Testis (tissue), 3 donors: ENCODE data around the gene HDGFL2. TPM values are rescaled to one million over a fixed set of nuclear protein-coding genes. Genes with fewer than 3 reads are reported as not detected.

ENCODE experiments used
- DNase-seq: peaks from one replicate; pipeline ENCODE4 v3.0.0-alpha.2; 2019
- H3K27ac ChIP-seq, 2 donors: fragments of 200-600 bp; sonication (generic); one replicate each; pipeline ENCODE4 v1.5.1; 2019
- H3K27me3 ChIP-seq: fragments of 200-600 bp; sonication (generic); one replicate; pipeline ENCODE4 v1.5.1; 2019
- H3K36me3 ChIP-seq: fragments of 200-600 bp; sonication (generic); one replicate; pipeline ENCODE4 v1.5.1; 2017; ENCODE audit warnings: low read depth; ENCODE audit errors: missing control alignments
- H3K4me1 ChIP-seq: fragments of 200-600 bp; sonication (generic); one replicate; pipeline ENCODE4 v1.5.1; 2019
- H3K4me3 ChIP-seq, 2 donors: fragments of 200-600 bp; sonication (generic); one replicate each; pipeline ENCODE4 v1.5.1; 2017 to 2019
- H3K9me3 ChIP-seq: fragments of 200-600 bp; sonication (generic); one replicate; pipeline ENCODE4 v1.5.1; 2017
- POLR2A ChIP-seq: fragments of 450-650 bp; IDR thresholded peaks from one replicate; pipeline ENCODE4 v1.6.1; 2017; ENCODE audit warnings: antibody characterized with exemption, mild to moderate bottlenecking, moderate library complexity
- WGBS, 2 donors: methylation state at CpG; one replicate each; pipeline ENCODE4 v1.1.5; 2018; 5-methylcytosine and 5-hydroxymethylcytosine counted together
- intact Hi-C: fragments of 100-400 bp; cut with DNase I; formaldehyde crosslinking; loops from one replicate; pipeline ENCODE4 v1.15.1; 2023; ENCODE audit warnings: low total_unique reads
- polyA plus RNA-seq: library from polyadenylated mRNA; stranded (reverse); fragments of 350-450 nt; fragmentation: Illumina TruSeq; extraction: RNeasy Lipid Tissue Mini Kit (QIAGEN cat#74804); gene quantifications from one replicate; pipeline ENCODE4 v1.2.3, GENCODE V29; 2014; ENCODE audit warnings: low read depth, low replicate concordance; ENCODE audit not compliant: insufficient read depth
- total RNA-seq, 2 donors: library from RNA; depleted of rRNA; stranded (reverse); fragments of >200 nt; gene quantifications; one replicate each; pipeline ENCODE4 v1.2.3, GENCODE V29; 2016
- TF ChIP-seq, protein P1 (sequence below), 3 experiments: fragments of 450-650 bp in 2 of 3; fragments of 200-600 bp in 1 of 3; sonication (generic) in 1 of 3; IDR thresholded peaks; one replicate each; pipeline ENCODE4 v1.5.1; 2016 to 2019; ENCODE audit warnings: antibody characterized with exemption in 3 of 3, mild to moderate bottlenecking in 2 of 3, moderate library complexity in 1 of 3

The HDGFL2 gene
- total and polyA plus RNA-seq, 3 donors from 2014 or later: 81.4 to 141 (median 95.8) TPM

DNA sequence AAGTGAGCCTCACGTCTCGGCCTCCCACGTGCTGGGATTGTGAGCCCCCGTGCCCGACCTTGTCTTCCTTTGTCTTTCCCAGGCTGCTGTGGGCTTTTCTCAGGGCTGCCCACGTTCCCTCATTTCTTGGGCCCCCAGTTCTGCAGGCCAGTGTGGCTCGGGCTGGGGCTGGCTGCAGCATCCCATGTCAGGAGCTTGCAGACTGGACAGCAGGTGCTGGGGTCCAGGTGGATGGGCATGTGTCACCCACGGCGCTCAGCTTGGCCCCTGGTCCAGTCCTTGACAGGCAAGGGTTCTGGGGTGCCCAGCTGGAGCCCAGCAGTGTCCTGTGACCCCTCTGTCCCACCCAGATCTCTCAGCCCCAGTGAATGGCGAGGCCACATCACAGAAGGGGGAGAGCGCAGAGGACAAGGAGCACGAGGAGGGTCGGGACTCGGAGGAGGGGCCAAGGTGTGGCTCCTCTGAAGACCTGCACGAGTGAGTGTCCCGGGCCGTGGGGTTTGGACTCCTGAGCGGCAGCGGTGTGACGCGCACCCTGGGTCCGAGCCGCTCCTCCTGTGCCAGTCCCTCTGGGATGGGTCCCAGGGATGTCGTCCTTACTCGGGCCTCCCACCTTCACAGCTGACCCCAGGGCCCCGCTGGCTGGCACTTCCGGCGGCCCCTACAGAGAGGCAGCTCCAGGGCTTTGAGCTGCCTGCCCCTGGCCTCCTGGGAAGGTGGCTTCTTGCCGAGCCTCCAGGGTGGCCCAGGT, 28.9 kb downstream of the HDGFL2 start:
- H3K27me3 ChIP-seq: no peaks in the 10 kb centered on the region
- no peak overlapping the region for H3K4me3 ChIP-seq
- H3K4me1 ChIP-seq: peaks cover 21% of the 10 kb centered on the region
- H3K9me3 ChIP-seq: no peaks in the 10 kb centered on the region
- WGBS, 2 donors: 87 to 92% methylated on average over 14 to 24 of the region's 29 CpGs
- no peaks in the 10 kb centered on the region for H3K36me3 ChIP-seq
- TF ChIP-seq POLR2A: no peak
- TF ChIP-seq, protein P1, sequence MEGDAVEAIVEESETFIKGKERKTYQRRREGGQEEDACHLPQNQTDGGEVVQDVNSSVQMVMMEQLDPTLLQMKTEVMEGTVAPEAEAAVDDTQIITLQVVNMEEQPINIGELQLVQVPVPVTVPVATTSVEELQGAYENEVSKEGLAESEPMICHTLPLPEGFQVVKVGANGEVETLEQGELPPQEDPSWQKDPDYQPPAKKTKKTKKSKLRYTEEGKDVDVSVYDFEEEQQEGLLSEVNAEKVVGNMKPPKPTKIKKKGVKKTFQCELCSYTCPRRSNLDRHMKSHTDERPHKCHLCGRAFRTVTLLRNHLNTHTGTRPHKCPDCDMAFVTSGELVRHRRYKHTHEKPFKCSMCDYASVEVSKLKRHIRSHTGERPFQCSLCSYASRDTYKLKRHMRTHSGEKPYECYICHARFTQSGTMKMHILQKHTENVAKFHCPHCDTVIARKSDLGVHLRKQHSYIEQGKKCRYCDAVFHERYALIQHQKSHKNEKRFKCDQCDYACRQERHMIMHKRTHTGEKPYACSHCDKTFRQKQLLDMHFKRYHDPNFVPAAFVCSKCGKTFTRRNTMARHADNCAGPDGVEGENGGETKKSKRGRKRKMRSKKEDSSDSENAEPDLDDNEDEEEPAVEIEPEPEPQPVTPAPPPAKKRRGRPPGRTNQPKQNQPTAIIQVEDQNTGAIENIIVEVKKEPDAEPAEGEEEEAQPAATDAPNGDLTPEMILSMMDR (IDR thresholded peaks at IDR 0.05): no peak
- peak overlapping the region; percentile 44 to 50 for H3K27ac ChIP-seq
- intact Hi-C loops: no loop called here
- no peak for DNase-seq

DNA sequence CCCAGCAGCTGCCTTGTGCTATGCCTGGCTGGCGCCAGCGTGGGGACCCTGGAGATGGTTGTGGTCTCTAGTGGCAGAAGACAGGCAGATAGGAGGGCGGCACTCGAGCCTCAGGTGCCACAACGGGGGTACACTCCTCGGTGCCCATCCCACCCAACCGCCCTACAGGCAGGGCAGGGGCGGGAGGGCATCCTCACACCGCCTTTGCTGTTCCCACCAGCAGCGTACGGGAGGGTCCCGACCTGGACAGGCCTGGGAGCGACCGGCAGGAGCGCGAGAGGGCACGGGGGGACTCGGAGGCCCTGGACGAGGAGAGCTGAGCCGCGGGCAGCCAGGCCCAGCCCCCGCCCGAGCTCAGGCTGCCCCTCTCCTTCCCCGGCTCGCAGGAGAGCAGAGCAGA, 29.6 kb downstream of the HDGFL2 start:
- H3K27me3 ChIP-seq: no peaks in the 10 kb centered on the region
- WGBS, 2 donors: 68 to 76% methylated on average over 22 to 25 of the region's 25 CpGs

DNA sequence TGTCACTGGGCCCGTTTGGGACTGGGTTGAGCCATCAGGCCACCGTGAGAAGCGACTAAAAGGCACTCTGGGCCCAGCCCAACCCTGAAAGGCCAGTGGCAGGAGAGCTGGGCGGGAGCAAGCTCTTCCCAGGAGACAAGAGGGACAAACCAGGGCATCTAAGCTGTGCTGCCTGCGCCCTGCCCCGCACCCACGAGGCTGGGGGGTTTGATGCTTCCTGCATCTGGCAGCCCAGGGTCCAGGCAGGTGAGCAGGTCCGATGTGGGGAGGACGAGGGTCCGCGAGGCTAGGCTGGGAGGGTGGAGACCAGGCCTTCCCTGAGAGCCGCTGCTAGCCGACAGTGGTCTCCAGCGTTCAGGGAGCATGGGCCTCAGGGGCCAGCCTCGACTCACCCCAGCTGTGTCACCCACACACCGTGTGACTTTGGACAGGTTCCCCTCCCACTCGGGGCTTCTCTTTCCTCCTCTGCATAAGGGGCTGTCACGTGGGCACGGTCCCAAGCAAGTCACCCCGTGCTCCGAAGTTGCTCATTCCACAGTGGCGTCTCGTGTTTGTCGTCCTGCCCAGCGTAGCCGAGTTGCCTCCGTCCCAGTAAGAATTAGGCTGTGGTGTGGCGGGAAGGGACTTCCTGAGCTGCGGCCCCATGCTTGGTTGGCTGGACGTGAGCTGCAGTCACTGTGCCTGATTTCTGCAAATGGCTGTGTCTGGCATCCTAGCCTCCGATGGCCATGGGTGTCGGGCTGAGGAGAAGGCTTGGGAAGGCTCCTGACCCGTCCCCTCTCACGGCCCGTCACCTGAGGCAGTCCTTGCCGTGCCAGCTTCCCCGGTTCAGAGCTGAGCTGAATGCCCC, 30.4 kb downstream of the HDGFL2 start:
- Histone ChIP-seq H3K36me3 (no peaks in the 10 kb centered on the region), H3K27ac (no peak overlapping the region), H3K4me3 (no peak overlapping the region), H3K4me1 (peaks cover 23% of the 10 kb centered on the region), H3K9me3 (no peaks in the 10 kb centered on the region), H3K27me3 (no peaks in the 10 kb centered on the region)
- 77 to 82% methylated on average over 28 to 37 of the region's 37 CpGs for WGBS, 2 donors
- TF ChIP-seq, protein P1 (IDR thresholded peaks at IDR 0.05): no peak
- TF ChIP-seq POLR2A: no peak
- DNase-seq: no peak
- intact Hi-C loops: no loop called here

More for the DNA sequence above, 29.6 kb downstream of the HDGFL2 start:
- Histone ChIP-seq H3K27ac (peak overlapping the region; percentile 44 to 50), H3K9me3 (no peaks in the 10 kb centered on the region), H3K4me1 (peaks cover 21% of the 10 kb centered on the region), H3K4me3 (no peak overlapping the region), H3K36me3 (no peaks in the 10 kb centered on the region)
- no peak for DNase-seq
- intact Hi-C loops: no loop called here
- TF ChIP-seq POLR2A: no peak
- TF ChIP-seq, protein P1 (IDR thresholded peaks at IDR 0.05): no peak

DNA sequence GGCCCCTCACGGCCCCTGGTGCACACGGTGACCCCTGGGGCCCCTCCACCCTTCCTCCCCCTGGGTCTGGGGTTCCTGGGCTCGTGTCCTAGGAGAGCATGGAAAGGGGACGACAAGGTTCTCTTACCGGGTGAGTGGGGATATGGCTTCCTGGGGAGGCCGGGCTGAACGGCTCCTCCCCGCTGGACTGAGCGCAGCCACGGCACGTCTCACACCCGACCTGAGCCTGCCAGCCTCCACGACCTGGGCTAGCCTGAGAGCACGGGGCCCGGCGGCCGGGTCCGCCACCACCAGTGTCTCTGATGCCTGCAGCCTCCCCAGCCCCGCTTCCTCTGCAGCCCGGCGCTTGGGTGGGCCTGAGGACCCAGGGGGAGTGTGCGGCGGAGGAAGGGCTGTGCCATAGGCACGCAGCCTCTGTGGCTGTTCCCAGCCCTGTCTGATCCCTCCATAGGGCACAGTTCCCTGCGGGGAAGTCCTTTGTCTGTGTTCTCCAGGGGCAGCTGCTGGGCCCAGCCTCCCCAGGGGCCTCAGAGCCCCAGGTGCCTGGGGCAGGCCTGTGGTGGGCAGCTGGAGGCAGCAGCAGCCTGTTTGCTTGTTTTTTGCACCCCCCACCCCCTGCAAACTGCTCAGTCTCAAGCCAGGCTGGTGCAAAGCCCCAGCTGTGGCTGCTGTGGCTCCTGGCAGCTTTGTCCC, 31.2 kb downstream of the HDGFL2 start:
- Histone ChIP-seq H3K27ac (no peak overlapping the region), H3K4me1 (peaks cover 28% of the 10 kb centered on the region), H3K9me3 (no peaks in the 10 kb centered on the region), H3K4me3 (no peak overlapping the region), H3K36me3 (no peaks in the 10 kb centered on the region), H3K27me3 (no peaks in the 10 kb centered on the region)
- 84 to 88% methylated on average over 9 to 25 of the region's 25 CpGs for WGBS, 2 donors
- no peak for DNase-seq
- intact Hi-C loops: no loop called here
- TF ChIP-seq, protein P1 (IDR thresholded peaks at IDR 0.05): no peak
- no peak for TF ChIP-seq POLR2A
